ENCODE results near the gene FIGLA. TPM values are rescaled to one million over a fixed set of nuclear protein-coding genes. Genes with fewer than 3 reads are reported as not detected.
"Not testable (repeated sequence)": the region's sequence is repeated elsewhere in the genome, so short reads cannot be mapped to it uniquely, and the experiment has no call there.

Gene FIGLA
- total RNA-seq, 1 donor from 2014 or later, result not detected

DNA sequence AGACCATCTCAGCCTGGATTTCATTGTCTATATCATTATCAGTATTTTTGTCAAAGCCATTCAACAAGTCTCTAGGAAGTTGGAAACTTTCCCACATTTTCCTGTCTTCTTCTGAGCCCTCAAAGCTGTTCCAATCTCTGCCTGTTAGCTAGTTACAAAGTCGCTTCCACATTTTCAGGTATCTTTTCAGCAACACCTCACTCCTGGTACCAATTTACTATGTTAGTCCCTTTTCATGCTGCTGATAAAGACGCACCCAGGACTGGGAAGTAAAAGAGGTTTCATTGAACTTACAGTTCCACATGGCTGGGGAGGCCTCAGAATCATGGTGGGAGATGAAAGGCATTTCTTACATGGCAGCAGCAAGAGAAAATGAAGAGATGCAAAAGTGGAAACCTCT lies 9.3 kb upstream of the FIGLA start:
- DNase-seq (no peak), ATAC-seq (no peak)
- TF ChIP-seq, protein P1, sequence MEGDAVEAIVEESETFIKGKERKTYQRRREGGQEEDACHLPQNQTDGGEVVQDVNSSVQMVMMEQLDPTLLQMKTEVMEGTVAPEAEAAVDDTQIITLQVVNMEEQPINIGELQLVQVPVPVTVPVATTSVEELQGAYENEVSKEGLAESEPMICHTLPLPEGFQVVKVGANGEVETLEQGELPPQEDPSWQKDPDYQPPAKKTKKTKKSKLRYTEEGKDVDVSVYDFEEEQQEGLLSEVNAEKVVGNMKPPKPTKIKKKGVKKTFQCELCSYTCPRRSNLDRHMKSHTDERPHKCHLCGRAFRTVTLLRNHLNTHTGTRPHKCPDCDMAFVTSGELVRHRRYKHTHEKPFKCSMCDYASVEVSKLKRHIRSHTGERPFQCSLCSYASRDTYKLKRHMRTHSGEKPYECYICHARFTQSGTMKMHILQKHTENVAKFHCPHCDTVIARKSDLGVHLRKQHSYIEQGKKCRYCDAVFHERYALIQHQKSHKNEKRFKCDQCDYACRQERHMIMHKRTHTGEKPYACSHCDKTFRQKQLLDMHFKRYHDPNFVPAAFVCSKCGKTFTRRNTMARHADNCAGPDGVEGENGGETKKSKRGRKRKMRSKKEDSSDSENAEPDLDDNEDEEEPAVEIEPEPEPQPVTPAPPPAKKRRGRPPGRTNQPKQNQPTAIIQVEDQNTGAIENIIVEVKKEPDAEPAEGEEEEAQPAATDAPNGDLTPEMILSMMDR (IDR thresholded peaks at IDR 0.05), result no peak
- H3K4me3 ChIP-seq, result no peak overlapping the region
- H3K4me1 ChIP-seq, result no peaks in the 10 kb centered on the region
- H3K27me3 ChIP-seq, result peaks cover 4% of the 10 kb centered on the region
- intact Hi-C loops (cut with DNase I), result no loop called here
- no peaks in the 10 kb centered on the region for H3K36me3 ChIP-seq
- no peak overlapping the region for H3K27ac ChIP-seq
- H3K9me3 ChIP-seq, result no peaks in the 10 kb centered on the region

DNA sequence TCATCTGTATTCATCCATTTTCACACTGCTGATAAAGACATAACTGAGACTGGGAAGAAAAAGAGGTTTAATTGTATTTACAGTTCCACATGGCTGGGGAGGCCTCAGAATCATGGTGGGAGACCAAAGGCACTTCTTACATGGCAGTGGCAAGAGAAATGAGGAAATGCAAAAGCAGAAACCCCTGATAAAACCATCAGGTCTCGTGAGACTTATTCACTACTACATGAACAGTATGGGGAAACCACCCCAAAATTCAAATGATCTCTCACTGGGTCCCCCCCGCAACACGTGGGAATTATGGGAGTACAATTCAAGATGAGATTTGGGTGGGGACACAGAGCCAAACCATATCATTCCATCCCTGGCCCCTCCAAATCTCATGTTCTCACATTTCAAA lies 7.6 kb upstream of the FIGLA start:
- H3K4me3 ChIP-seq; H3K36me3 ChIP-seq; DNase-seq; H3K9me3 ChIP-seq; H3K27ac ChIP-seq; H3K4me1 ChIP-seq; ATAC-seq; intact Hi-C loops (cut with DNase I): not testable (repeated sequence)
- peaks cover 17% of the 10 kb centered on the region for H3K27me3 ChIP-seq

DNA sequence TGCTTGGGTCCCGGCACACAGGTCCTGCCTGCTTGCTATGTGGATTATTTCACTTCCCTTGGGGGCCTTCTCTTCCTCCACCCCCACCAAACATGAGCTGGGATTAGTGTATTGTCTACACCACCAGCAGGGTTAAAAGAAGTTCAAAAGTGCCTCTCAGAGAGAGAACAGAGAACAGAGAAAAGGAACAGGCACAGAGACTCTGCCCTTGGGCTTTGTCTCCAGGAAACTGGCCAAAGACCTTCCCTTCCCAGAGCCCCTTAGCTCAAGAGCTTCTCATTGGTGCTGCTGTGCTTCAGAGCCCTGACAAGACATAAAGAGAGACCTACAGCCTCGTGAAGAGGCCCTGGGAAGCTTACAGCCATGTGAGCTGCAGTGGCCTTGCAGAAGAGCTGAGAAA lies 7.1 kb upstream of the FIGLA start:
- H3K9me3 ChIP-seq, result no peaks in the 10 kb centered on the region
- intact Hi-C loops (cut with DNase I), result no loop called here
- no peaks in the 10 kb centered on the region for H3K4me1 ChIP-seq
- H3K36me3 ChIP-seq, result no peaks in the 10 kb centered on the region
- H3K27ac ChIP-seq, result no peak overlapping the region
- ATAC-seq (no peak), DNase-seq (no peak)
- no peak overlapping the region for H3K4me3 ChIP-seq
- TF ChIP-seq, protein P1 (IDR thresholded peaks at IDR 0.05), result no peak
- peaks cover 17% of the 10 kb centered on the region for H3K27me3 ChIP-seq

DNA sequence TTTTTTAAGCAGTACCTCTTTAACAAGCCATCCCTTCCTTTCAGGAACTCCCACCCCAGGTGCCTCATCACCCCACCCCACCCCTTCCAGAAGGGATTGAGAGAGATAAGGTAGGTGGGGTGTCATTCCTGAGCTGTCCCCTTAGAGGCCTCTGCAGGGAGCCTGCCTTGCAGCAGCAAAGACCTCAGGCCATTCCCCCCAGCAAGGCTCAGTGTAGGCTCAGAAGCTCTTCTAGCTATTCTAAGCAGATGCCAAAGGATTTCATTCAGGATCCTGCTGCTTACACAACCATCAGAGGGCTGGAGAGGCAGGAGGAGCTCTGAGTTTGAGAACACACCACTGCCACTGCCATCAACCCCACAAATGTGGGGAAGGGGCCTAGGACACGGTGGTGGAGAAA lies 5.8 kb upstream of the FIGLA start:
- Histone ChIP-seq H3K4me3 (no peak overlapping the region), H3K27ac (no peak overlapping the region), H3K9me3 (no peaks in the 10 kb centered on the region), H3K27me3 (peaks cover 24% of the 10 kb centered on the region), H3K4me1 (no peaks in the 10 kb centered on the region), H3K36me3 (no peaks in the 10 kb centered on the region)
- ATAC-seq, result no peak
- no peak for DNase-seq
- TF ChIP-seq, protein P1 (IDR thresholded peaks at IDR 0.05), result no peak
- intact Hi-C loops (cut with DNase I), result no loop called here

DNA sequence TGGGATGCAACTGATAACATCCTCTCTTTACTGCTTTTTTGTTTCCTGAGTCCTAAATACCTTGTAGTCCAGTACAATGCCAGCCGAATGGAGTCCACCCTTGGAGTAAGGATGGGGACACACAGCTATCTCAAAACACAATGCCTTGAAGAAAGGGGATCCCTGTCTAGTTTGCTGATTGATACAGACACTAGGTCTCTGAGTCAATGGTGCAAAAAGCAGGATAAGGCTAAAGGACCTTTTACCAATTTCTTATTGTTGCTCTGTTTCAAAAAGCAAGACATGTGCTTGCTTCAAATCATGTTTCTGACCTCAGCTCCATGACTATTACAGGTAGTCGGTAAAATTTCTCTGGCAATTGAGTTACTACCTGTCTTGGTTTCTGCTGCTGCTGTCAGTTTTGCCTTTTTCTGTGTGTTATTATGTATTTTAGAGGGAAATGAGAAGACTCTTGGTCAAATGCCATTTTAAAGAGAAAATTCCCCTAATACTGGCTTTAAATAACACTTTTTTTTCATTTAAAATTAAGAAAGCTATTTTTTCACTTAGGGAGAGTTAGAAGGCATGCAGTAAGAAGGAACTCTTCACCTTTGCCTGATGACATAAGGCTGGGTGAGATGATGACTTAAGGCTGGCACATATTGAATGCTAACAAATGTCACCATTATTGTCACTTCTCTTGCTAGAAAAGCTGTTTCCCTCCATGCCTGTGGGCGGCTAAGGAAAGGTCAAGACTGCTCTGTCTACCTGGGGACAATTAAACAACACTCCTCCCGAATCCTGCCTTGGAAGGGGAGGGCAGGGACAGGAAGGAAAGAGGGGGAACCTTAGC lies 4.9 kb upstream of the FIGLA start:
- no peaks in the 10 kb centered on the region for H3K9me3 ChIP-seq
- no peak overlapping the region for H3K4me3 ChIP-seq
- H3K27me3 ChIP-seq, result peaks cover 32% of the 10 kb centered on the region
- ATAC-seq (no peak), DNase-seq (no peak)
- H3K4me1 ChIP-seq, result peaks cover 3% of the 10 kb centered on the region
- TF ChIP-seq, protein P1 (IDR thresholded peaks at IDR 0.05), result no peak
- H3K36me3 ChIP-seq, result no peaks in the 10 kb centered on the region
- H3K27ac ChIP-seq, result no peak overlapping the region
- intact Hi-C loops (cut with DNase I), result no loop called here

DNA sequence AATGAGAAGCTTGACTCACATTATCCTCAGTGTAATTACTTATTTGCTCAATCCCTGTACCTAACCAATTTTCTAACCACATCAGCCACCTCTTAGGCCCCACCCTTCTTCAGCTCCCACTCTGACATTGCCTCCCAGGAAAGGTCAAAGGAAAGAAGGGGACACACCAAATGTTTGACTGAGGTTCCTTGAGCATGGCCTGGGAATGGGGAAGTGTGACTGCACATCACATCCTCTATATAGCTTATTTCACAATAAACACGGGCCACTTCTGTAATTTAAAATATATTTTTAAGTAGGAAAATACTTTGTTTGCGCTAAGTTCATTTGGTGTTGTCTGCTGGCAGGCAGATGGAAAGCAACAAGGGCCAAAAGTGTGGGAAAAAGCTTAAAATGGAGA lies 3.0 kb upstream of the FIGLA start:
- ATAC-seq, result peak; percentile 57
- H3K27me3 ChIP-seq, result peaks cover 42% of the 10 kb centered on the region
- intact Hi-C loops (cut with DNase I), result no loop called here

More for the DNA sequence above, 3.0 kb upstream of the FIGLA start:
- no peak for DNase-seq
- H3K36me3 ChIP-seq, result no peaks in the 10 kb centered on the region
- H3K27ac ChIP-seq, result no peak overlapping the region
- TF ChIP-seq, protein P1 (IDR thresholded peaks at IDR 0.05), result no peak
- no peak overlapping the region for H3K4me3 ChIP-seq
- peaks cover 9% of the 10 kb centered on the region for H3K4me1 ChIP-seq
- no peaks in the 10 kb centered on the region for H3K9me3 ChIP-seq

All from upper lobe of right lung (tissue), 1 donor.